H9 (cell line): ENCODE results near the gene UBE2E1. TPM values are rescaled to one million over a fixed set of nuclear protein-coding genes. Genes with fewer than 3 reads are reported as not detected.

Source experiments
- DNase-seq: peaks from one replicate; pipeline ENCODE4 v3.0.0-alpha.2; 2017
- H2AFZ ChIP-seq: one replicate; pipeline ENCODE4 v1.6.1; 2013; ENCODE audit warnings: mild to moderate bottlenecking, low read length, control low read depth, moderate library complexity
- H2AK5ac ChIP-seq: 2 replicates; pipeline ENCODE4 v1.6.1; 2013; ENCODE audit warnings: low read length, control low read depth, mixed read lengths; ENCODE audit not compliant: insufficient read length
- H2BK120ac ChIP-seq: one replicate; pipeline ENCODE4 v1.6.1; 2013; ENCODE audit warnings: low read depth, mild to moderate bottlenecking, low read length, control low read depth, inconsistent platforms; ENCODE audit not compliant: poor library complexity, severe bottlenecking
- H2BK12ac ChIP-seq: 2 replicates; pipeline ENCODE4 v1.6.1; 2013; ENCODE audit warnings: low read length, control low read depth, mixed read lengths, low read depth; ENCODE audit not compliant: insufficient read length
- H2BK15ac ChIP-seq: 2 replicates; pipeline ENCODE4 v1.6.1; 2013; ENCODE audit warnings: low read depth, low read length, control low read depth
- H2BK20ac ChIP-seq: one replicate; pipeline ENCODE4 v1.6.1; 2013; ENCODE audit warnings: low read depth, mild to moderate bottlenecking, low read length, control low read depth, inconsistent platforms; ENCODE audit not compliant: poor library complexity, severe bottlenecking
- H2BK5ac ChIP-seq: 2 replicates; pipeline ENCODE4 v1.6.1; 2013; ENCODE audit warnings: low read length, control low read depth, mixed read lengths; ENCODE audit not compliant: insufficient read length
- H3K14ac ChIP-seq: 2 replicates; pipeline ENCODE4 v1.6.1; 2013; ENCODE audit warnings: low read length, control low read depth; ENCODE audit not compliant: insufficient read depth
- H3K18ac ChIP-seq: 2 replicates; pipeline ENCODE4 v1.6.1; 2013; ENCODE audit warnings: low read depth, mild to moderate bottlenecking, mixed read lengths, low read length, control low read depth; ENCODE audit not compliant: insufficient read length
- H3K23ac ChIP-seq: 2 replicates; pipeline ENCODE4 v1.6.1; 2013; ENCODE audit warnings: low read length, control low read depth, mixed read lengths, low read depth; ENCODE audit not compliant: insufficient read length
- H3K23me2 ChIP-seq: 2 replicates; pipeline ENCODE4 v1.6.1; 2013; ENCODE audit warnings: low read depth, mild to moderate bottlenecking, mixed read lengths, low read length, control low read depth; ENCODE audit not compliant: insufficient read length, poor library complexity, severe bottlenecking
- H3K27ac ChIP-seq: 2 replicates; pipeline ENCODE4 v1.5.1; 2013; ENCODE audit warnings: low read length, control low read depth, mixed read lengths, low read depth; ENCODE audit not compliant: insufficient read length
- H3K27me3 ChIP-seq: 2 replicates; pipeline ENCODE4 v1.6.1; 2013; ENCODE audit warnings: low read length, control low read depth, inconsistent platforms; ENCODE audit not compliant: insufficient read depth
- H3K4ac ChIP-seq: 2 replicates; pipeline ENCODE4 v1.6.1; 2013; ENCODE audit warnings: low read depth, mild to moderate bottlenecking, control low read depth, inconsistent platforms, low read length, moderate library complexity
- H3K4me1 ChIP-seq: 2 replicates; pipeline ENCODE4 v1.6.1; 2013; ENCODE audit warnings: low read length, control low read depth, inconsistent platforms; ENCODE audit not compliant: insufficient read depth
- H3K4me2 ChIP-seq: 2 replicates; pipeline ENCODE4 v1.6.1; 2013; ENCODE audit warnings: low read length, control low read depth, mixed read lengths; ENCODE audit not compliant: insufficient read length, insufficient read depth
- H3K56ac ChIP-seq: 2 replicates; pipeline ENCODE4 v1.6.1; 2013; ENCODE audit warnings: low read depth, mild to moderate bottlenecking, mixed read lengths, low read length, control low read depth; ENCODE audit not compliant: insufficient read length
- H3K79me1 ChIP-seq: 2 replicates; pipeline ENCODE4 v1.6.1; 2013; ENCODE audit warnings: low read depth, mild to moderate bottlenecking, moderate library complexity, low read length, control low read depth, inconsistent platforms; ENCODE audit not compliant: insufficient read depth, poor library complexity, severe bottlenecking
- H3K79me2 ChIP-seq: 2 replicates; pipeline ENCODE4 v1.6.1; 2013; ENCODE audit warnings: low read length, control low read depth, inconsistent platforms; ENCODE audit not compliant: insufficient read depth
- H3K9ac ChIP-seq: 2 replicates; pipeline ENCODE4 v1.6.1; 2013; ENCODE audit warnings: low read length, control low read depth, mixed read lengths; ENCODE audit not compliant: insufficient read length; ENCODE audit errors: extremely low read depth
- H3K9me3 ChIP-seq: one replicate; pipeline ENCODE4 v1.6.1; 2013; ENCODE audit warnings: low read depth, low read length, inconsistent platforms; ENCODE audit not compliant: control insufficient read depth
- H3T11ph ChIP-seq: one replicate; pipeline ENCODE4 v1.6.1; 2013; ENCODE audit warnings: mild to moderate bottlenecking, low read length, control low read depth, inconsistent platforms
- H4K20me1 ChIP-seq: one replicate; pipeline ENCODE4 v1.6.1; 2013; ENCODE audit not compliant: control insufficient read depth, insufficient read length, insufficient read depth
- H4K5ac ChIP-seq: 2 replicates; pipeline ENCODE4 v1.6.1; 2013; ENCODE audit warnings: low read depth, mild to moderate bottlenecking, mixed read lengths, low read length, control low read depth; ENCODE audit not compliant: insufficient read length
- H4K8ac ChIP-seq: replicated peaks from 2 replicates; pipeline ENCODE4 v1.6.1; 2013; ENCODE audit warnings: low read length, control low read depth, mixed read lengths, low read depth; ENCODE audit not compliant: insufficient read length
- H4K91ac ChIP-seq: 2 replicates; pipeline ENCODE4 v1.6.1; 2013; ENCODE audit warnings: low read depth, mild to moderate bottlenecking, moderate library complexity, mixed read lengths, low read length, control low read depth; ENCODE audit not compliant: insufficient read length
- H3K27ac Mint-ChIP-seq, 3 experiments: 2 replicates in 2 of 3; 3 replicates in 1 of 3; pipeline ENCODE4 v1.8.0; 2020 to 2021; ENCODE audit warnings: mixed read lengths in 3 of 3, mild to moderate bottlenecking in 1 of 3, moderate library complexity in 1 of 3
- H3K27me3 Mint-ChIP-seq: 2 replicates; pipeline ENCODE4 v1.8.0; 2021; ENCODE audit warnings: low read depth, mild to moderate bottlenecking, moderate library complexity, mixed read lengths
- H3K36me3 Mint-ChIP-seq, 3 experiments: 2 replicates in 2 of 3; 3 replicates in 1 of 3; pipeline ENCODE4 v1.8.0; 2020 to 2021; ENCODE audit warnings: low read depth in 3 of 3, mixed read lengths in 3 of 3; ENCODE audit not compliant: insufficient read depth in 1 of 3
- H3K4me1 Mint-ChIP-seq, 2 experiments: 2 replicates each; pipeline ENCODE4 v1.8.0; 2020; ENCODE audit warnings: mixed read lengths in 2 of 2
- H3K4me3 Mint-ChIP-seq, 2 experiments: 2 replicates in 1 of 2; 3 replicates in 1 of 2; pipeline ENCODE4 v1.8.0; 2020 to 2021; ENCODE audit warnings: mild to moderate bottlenecking in 2 of 2, mixed read lengths in 2 of 2, moderate library complexity in 1 of 2
- H3K9me3 Mint-ChIP-seq, 2 experiments: 2 replicates in 1 of 2; 3 replicates in 1 of 2; pipeline ENCODE4 v1.8.0; 2020; ENCODE audit warnings: mild to moderate bottlenecking in 2 of 2, mixed read lengths in 2 of 2, moderate library complexity in 1 of 2
- CTCF ChIP-seq: fragments of 200-600 bp; sonication (generic); conservative IDR thresholded peaks from 3 replicates; pipeline ENCODE4 v1.8.0; 2021; ENCODE audit warnings: antibody characterized with exemption, mild to moderate bottlenecking
- WGBS: extraction: QIAGEN DNeasy Blood & Tissue Kit; methylation state at CpG from one replicate; pipeline ENCODE4 v1.1.7; 2013; ENCODE audit warnings: missing lambda C conversion rate, low lambda C conversion rate, mixed read lengths; ENCODE audit not compliant: insufficient read length; ENCODE audit errors: extremely low coverage; 5-methylcytosine and 5-hydroxymethylcytosine counted together
- total RNA-seq: library from RNA; stranded (reverse); gene quantifications from 2 replicates; pipeline ENCODE4 v1.2.1, GENCODE V29; 2021

UBE2E1 gene
- total RNA-seq, 1 experiment from 2014 or later = 142 TPM

GRCh38 chr3:23937296-23937695 is 131.5 kb downstream of the UBE2E1 start:
- Histone ChIP-seq H4K8ac (no peak overlapping the region), H3K9me3 (no peaks in the 10 kb centered on the region), H2BK20ac (no peak overlapping the region), H2AFZ (no peak overlapping the region), H3K79me2 (no peaks in the 10 kb centered on the region), H3K4ac (no peak overlapping the region), H4K91ac (no peak overlapping the region), H3K27me3 (no peaks in the 10 kb centered on the region), H2BK15ac (no peak overlapping the region), H3K23me2 (no peaks in the 10 kb centered on the region), H3K23ac (no peak overlapping the region), H3K79me1 (no peaks in the 10 kb centered on the region), H3T11ph (no peak overlapping the region), H3K14ac (no peak overlapping the region), H3K18ac (no peak overlapping the region), H3K4me2 (no peak overlapping the region), H3K9ac (no peak overlapping the region), H2BK5ac (no peak overlapping the region), H3K27ac (no peak overlapping the region), H2BK12ac (no peak overlapping the region), H4K20me1 (no peaks in the 10 kb centered on the region), H2BK120ac (no peak overlapping the region), H3K56ac (no peak overlapping the region), H3K4me1 (no peaks in the 10 kb centered on the region), H4K5ac (no peak overlapping the region), H2AK5ac (no peak overlapping the region)
- no CpG with 5 or more reads among the region's 1 CpG for WGBS
- no peak for DNase-seq
- Mint-ChIP-seq H3K36me3 (no peaks in the 10 kb centered on the region), H3K4me1 (peaks cover 3 to 4% of the 10 kb centered on the region in 2 experiments; a peak in 1 of 4 replicates), H3K27me3 (peaks cover 8% of the 10 kb centered on the region), H3K4me3 (no peak overlapping the region), H3K9me3 (no peaks in the 10 kb centered on the region), H3K27ac (no peak overlapping the region)
- no peak for TF ChIP-seq CTCF
